K562 (cell line): Measurements from ENCODE around the gene PPP1R3E. TPM values are rescaled to one million over a fixed set of nuclear protein-coding genes. Genes with fewer than 3 reads are reported as not detected.

Experiments
- BRD9 ChIP-seq: fragments of 450-650 bp; IDR thresholded peaks from 2 replicates; pipeline ENCODE4 v1.6.1; 2018; ENCODE audit warnings: low read depth; ENCODE audit not compliant: partially characterized antibody
- polyA plus RNA-seq, 8 experiments: library from polyadenylated mRNA; depleted of rRNA in 4 of 8; stranded (reverse) in 5 of 8; unstranded in 3 of 8; fragments of >200 nt; fragmentation: Nextera tagmentation in 2 of 8; fragmentation: Illumina TruSeq in 1 of 8; extraction: Ambion mirVana in 2 of 8; extraction: Trizol in 1 of 8; gene quantifications; 2 replicates each; pipeline versions ENCODE4 v1.2.1 to v1.2.3, GENCODE V29; 2011 to 2014; ENCODE audit warnings: inconsistent platforms in 1 of 8, missing spikeins in 1 of 8
- total RNA-seq, 7 experiments: library from RNA; depleted of rRNA in 6 of 7; stranded (reverse); fragments of >200 nt in 6 of 7; fragmentation: Illumina TruSeq in 2 of 7; extraction: Trizol in 2 of 7; gene quantifications; 2 replicates each; pipeline versions ENCODE4 v1.2.1 to v1.2.3, GENCODE V29; 2011 to 2021; ENCODE audit warnings: low replicate concordance in 1 of 7
- TF ChIP-seq, protein P1 (sequence below): fragments of 200-800 bp; sonication (Bioruptor generic); IDR thresholded peaks from 2 replicates; pipeline ENCODE4 v1.6.1; 2016; ENCODE audit warnings: missing genetic modification characterization, missing compliant biosample characterization
- TF ChIP-seq, protein P2 (sequence below): fragments of 450-650 bp; IDR thresholded peaks from 2 replicates; pipeline ENCODE4 v1.6.1; 2016; ENCODE audit warnings: low read depth, mild to moderate bottlenecking, moderate library complexity

The PPP1R3E gene
- total and polyA plus RNA-seq, 9 of the 15 experiments (the other 6 are each of a cell fraction or from before 2014, with no cell fraction given), result 3.2 to 18.4 (median 7.6) TPM

DNA sequence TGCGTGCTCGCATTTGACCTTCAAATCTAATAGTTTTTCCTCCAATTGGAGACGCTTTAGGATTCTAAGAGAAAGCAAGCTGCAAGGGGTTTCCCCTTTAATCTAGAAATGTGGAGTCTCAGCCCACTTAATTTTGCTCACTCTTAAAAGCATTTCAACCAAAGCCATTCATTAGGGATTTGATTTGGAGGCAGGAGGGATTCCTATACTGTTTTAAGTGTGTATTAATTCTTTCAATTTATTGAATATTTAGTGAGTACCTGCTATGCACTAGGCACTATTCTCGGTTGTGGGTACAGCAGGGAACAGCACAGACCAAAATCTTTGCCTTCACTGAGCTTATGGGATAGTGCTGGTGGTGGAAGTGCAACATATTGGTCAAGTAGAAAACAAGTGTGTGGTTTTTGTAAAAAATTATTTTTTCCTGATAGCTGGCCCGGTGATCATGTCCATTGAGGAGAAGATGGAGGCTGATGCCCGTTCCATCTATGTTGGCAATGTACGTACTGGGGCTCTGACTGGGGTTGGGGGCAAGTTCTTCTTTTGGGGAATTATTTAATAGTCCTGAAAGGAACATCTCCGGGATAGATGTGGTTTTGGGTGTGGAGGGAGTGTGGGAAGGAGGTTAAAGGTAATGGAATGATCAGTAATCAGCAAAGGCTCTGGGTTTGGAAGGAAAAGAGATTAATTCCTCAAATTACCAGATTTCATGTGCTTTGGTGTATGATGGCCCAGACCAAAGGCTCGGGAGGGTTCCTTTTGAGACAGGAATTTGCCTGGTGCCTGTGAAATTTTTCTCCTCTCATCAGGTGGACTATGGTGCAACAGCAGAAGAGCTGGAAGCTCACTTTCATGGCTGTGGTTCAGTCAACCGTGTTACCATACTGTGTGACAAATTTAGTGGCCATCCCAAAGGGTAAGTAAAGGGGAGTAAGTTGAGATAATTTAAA lies 20.2 kb upstream of the PPP1R3E start (continued):
- TF ChIP-seq, protein P1, sequence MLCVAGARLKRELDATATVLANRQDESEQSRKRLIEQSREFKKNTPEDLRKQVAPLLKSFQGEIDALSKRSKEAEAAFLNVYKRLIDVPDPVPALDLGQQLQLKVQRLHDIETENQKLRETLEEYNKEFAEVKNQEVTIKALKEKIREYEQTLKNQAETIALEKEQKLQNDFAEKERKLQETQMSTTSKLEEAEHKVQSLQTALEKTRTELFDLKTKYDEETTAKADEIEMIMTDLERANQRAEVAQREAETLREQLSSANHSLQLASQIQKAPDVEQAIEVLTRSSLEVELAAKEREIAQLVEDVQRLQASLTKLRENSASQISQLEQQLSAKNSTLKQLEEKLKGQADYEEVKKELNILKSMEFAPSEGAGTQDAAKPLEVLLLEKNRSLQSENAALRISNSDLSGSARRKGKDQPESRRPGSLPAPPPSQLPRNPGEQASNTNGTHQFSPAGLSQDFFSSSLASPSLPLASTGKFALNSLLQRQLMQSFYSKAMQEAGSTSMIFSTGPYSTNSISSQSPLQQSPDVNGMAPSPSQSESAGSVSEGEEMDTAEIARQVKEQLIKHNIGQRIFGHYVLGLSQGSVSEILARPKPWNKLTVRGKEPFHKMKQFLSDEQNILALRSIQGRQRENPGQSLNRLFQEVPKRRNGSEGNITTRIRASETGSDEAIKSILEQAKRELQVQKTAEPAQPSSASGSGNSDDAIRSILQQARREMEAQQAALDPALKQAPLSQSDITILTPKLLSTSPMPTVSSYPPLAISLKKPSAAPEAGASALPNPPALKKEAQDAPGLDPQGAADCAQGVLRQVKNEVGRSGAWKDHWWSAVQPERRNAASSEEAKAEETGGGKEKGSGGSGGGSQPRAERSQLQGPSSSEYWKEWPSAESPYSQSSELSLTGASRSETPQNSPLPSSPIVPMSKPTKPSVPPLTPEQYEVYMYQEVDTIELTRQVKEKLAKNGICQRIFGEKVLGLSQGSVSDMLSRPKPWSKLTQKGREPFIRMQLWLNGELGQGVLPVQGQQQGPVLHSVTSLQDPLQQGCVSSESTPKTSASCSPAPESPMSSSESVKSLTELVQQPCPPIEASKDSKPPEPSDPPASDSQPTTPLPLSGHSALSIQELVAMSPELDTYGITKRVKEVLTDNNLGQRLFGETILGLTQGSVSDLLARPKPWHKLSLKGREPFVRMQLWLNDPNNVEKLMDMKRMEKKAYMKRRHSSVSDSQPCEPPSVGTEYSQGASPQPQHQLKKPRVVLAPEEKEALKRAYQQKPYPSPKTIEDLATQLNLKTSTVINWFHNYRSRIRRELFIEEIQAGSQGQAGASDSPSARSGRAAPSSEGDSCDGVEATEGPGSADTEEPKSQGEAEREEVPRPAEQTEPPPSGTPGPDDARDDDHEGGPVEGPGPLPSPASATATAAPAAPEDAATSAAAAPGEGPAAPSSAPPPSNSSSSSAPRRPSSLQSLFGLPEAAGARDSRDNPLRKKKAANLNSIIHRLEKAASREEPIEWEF (CRISPR knock-in tag), result no peak
- TF ChIP-seq BRD9, result no peak
- TF ChIP-seq, protein P2, sequence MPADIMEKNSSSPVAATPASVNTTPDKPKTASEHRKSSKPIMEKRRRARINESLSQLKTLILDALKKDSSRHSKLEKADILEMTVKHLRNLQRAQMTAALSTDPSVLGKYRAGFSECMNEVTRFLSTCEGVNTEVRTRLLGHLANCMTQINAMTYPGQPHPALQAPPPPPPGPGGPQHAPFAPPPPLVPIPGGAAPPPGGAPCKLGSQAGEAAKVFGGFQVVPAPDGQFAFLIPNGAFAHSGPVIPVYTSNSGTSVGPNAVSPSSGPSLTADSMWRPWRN, result no peak
